Testis (tissue), 2 donors: ENCODE measurements around the gene MPND.

Source experiments
- POLR2A ChIP-seq: fragments of 450-650 bp; IDR thresholded peaks from one replicate; pipeline ENCODE4 v1.6.1; 2017; ENCODE audit warnings: antibody characterized with exemption, mild to moderate bottlenecking, moderate library complexity
- TF ChIP-seq, protein P1 (sequence below), 3 experiments: fragments of 450-650 bp in 2 of 3; fragments of 200-600 bp in 1 of 3; sonication (generic) in 1 of 3; IDR thresholded peaks; one replicate each; pipeline ENCODE4 v1.5.1; 2016 to 2019; ENCODE audit warnings: antibody characterized with exemption in 3 of 3, mild to moderate bottlenecking in 2 of 3, moderate library complexity in 1 of 3

DNA sequence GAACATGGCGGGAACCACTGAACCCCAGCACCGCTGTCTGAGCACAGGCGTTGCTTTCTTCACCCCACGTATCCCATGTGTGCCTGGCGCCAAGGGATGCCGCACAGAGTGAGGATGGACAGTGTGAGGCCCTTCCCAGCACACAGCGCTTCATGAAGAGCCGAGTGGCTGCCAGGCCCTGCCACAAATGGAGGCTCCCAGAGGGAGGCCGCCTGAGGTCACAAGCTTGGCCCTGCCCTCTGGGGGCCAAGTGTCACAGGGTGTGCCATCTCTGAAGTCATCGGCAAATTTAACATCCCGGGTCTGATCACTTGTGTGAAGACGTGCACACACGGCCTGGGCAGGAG, 24.4 kb downstream of the MPND start:
- TF ChIP-seq, protein P1, sequence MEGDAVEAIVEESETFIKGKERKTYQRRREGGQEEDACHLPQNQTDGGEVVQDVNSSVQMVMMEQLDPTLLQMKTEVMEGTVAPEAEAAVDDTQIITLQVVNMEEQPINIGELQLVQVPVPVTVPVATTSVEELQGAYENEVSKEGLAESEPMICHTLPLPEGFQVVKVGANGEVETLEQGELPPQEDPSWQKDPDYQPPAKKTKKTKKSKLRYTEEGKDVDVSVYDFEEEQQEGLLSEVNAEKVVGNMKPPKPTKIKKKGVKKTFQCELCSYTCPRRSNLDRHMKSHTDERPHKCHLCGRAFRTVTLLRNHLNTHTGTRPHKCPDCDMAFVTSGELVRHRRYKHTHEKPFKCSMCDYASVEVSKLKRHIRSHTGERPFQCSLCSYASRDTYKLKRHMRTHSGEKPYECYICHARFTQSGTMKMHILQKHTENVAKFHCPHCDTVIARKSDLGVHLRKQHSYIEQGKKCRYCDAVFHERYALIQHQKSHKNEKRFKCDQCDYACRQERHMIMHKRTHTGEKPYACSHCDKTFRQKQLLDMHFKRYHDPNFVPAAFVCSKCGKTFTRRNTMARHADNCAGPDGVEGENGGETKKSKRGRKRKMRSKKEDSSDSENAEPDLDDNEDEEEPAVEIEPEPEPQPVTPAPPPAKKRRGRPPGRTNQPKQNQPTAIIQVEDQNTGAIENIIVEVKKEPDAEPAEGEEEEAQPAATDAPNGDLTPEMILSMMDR (IDR thresholded peaks at IDR 0.05): no peak
- TF ChIP-seq POLR2A: no peak
